NB4 (cell line): ENCODE measurements around the gene MSI2.

Source experiments
- DNase-seq: peaks from one replicate; pipeline ENCODE4 v3.0.0; 2010; ENCODE audit warnings: low read depth
- H3K4me3 ChIP-seq: one replicate; pipeline ENCODE4 v1.5.1; 2011; ENCODE audit warnings: mild to moderate bottlenecking, low read depth, low read length, moderate library complexity
- MAX ChIP-seq: IDR thresholded peaks from 2 replicates; pipeline ENCODE4 v1.6.1; 2011; ENCODE audit warnings: low read depth, low read length
- MYC ChIP-seq: IDR thresholded peaks from 2 replicates; pipeline ENCODE4 v1.6.1; 2011; ENCODE audit warnings: low read depth, low read length
- POLR2A ChIP-seq: IDR thresholded peaks from 2 replicates; pipeline ENCODE4 v1.6.1; 2011; ENCODE audit warnings: mild to moderate bottlenecking; ENCODE audit not compliant: insufficient read length; ENCODE audit errors: extremely low read depth
- TF ChIP-seq, protein P1 (sequence below): IDR thresholded peaks from one replicate; pipeline ENCODE4 v1.5.1; 2012; ENCODE audit warnings: low read depth, low read length

MSI2 gene

GRCh38 chr17:57471868-57472368, 215.6 kb downstream of the MSI2 start:
- H3K4me3 ChIP-seq = no peak overlapping the region
- no peak for DNase-seq
- TF ChIP-seq MYC = no peak
- no peak for TF ChIP-seq MAX
- no peak for TF ChIP-seq POLR2A
- TF ChIP-seq, protein P1, sequence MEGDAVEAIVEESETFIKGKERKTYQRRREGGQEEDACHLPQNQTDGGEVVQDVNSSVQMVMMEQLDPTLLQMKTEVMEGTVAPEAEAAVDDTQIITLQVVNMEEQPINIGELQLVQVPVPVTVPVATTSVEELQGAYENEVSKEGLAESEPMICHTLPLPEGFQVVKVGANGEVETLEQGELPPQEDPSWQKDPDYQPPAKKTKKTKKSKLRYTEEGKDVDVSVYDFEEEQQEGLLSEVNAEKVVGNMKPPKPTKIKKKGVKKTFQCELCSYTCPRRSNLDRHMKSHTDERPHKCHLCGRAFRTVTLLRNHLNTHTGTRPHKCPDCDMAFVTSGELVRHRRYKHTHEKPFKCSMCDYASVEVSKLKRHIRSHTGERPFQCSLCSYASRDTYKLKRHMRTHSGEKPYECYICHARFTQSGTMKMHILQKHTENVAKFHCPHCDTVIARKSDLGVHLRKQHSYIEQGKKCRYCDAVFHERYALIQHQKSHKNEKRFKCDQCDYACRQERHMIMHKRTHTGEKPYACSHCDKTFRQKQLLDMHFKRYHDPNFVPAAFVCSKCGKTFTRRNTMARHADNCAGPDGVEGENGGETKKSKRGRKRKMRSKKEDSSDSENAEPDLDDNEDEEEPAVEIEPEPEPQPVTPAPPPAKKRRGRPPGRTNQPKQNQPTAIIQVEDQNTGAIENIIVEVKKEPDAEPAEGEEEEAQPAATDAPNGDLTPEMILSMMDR = no peak

- TF ChIP-seq, protein P1 = no peak
- TF ChIP-seq MYC (no peak), MAX (no peak)
- no peak for DNase-seq
- H3K4me3 ChIP-seq = no peak overlapping the region
Observed at GRCh38 chr17:57475796-57476195, 219.5 kb downstream of the MSI2 start.

GRCh38 chr17:57477522-57478362, 221.4 kb downstream of the MSI2 start:
- DNase-seq = no peak
- TF ChIP-seq, protein P1 = no peak
- TF ChIP-seq MYC (no peak), POLR2A (no peak), MAX (no peak)
- no peak overlapping the region for H3K4me3 ChIP-seq

- no peak for TF ChIP-seq MAX
- no peak for DNase-seq
- H3K4me3 ChIP-seq = no peak overlapping the region
Observed at GRCh38 chr17:57478478-57479250, 222.3 kb downstream of the MSI2 start.

- DNase-seq = no peak
- no peak for TF ChIP-seq MAX
- no peak for TF ChIP-seq POLR2A
- TF ChIP-seq, protein P1 = no peak
- no peak for TF ChIP-seq MYC
- H3K4me3 ChIP-seq = no peak overlapping the region
Observed at GRCh38 chr17:57480438-57481196, 224.3 kb downstream of the MSI2 start.
